ENCODE data around the gene ALK. TPM values are rescaled to one million over a fixed set of nuclear protein-coding genes. Genes with fewer than 3 reads are reported as not detected.

ALK gene
- total RNA-seq, 2 experiments from 2014 or later: not detected

- Mint-ChIP-seq H3K4me3 (no peak overlapping the region), H3K27me3 (peaks cover 46% of the 10 kb centered on the region), H3K9me3 (ENCODE audit: low read depth) (no peaks in the 10 kb centered on the region), H3K4me1 (peaks cover 3% of the 10 kb centered on the region), H3K27ac (no peak overlapping the region), H3K36me3 (no peaks in the 10 kb centered on the region)
- ATAC-seq (no peak), DNase-seq (peak; percentile 55)
- CTCF ChIA-PET: interaction anchor here (0.6 to 4.5 kb wide), 15 partner anchors 9 to 628 kb away, joined by 3 to 33 read pairs (median 4); no protein-coding TSS in a partner anchor
Measured at GRCh38 chr2:29923110-29923721, 1.8 kb upstream of the ALK start.

GRCh38 chr2:29922605-29923004 is 1.2 kb upstream of the ALK start:
- Mint-ChIP-seq H3K36me3 (no peaks in the 10 kb centered on the region), H3K9me3 (ENCODE audit: low read depth) (no peaks in the 10 kb centered on the region), H3K27ac (no peak overlapping the region), H3K4me3 (no peak overlapping the region), H3K27me3 (peaks cover 46% of the 10 kb centered on the region), H3K4me1 (peaks cover 3% of the 10 kb centered on the region)
- no peak for ATAC-seq
- DNase-seq: no peak
- CTCF ChIA-PET: interaction anchor here (0.8 to 4.5 kb wide), 6 partner anchors 9 to 628 kb away, joined by 4 to 33 read pairs (median 6); no protein-coding TSS in a partner anchor

- Mint-ChIP-seq H3K4me3 (no peak overlapping the region), H3K27me3 (peaks cover 48% of the 10 kb centered on the region), H3K36me3 (no peaks in the 10 kb centered on the region), H3K27ac (no peak overlapping the region), H3K4me1 (peaks cover 3% of the 10 kb centered on the region), H3K9me3 (ENCODE audit: low read depth) (no peaks in the 10 kb centered on the region)
- DNase-seq (no peak), ATAC-seq (peak; percentile 27)
- CTCF ChIA-PET: interaction anchor here (0.6 to 4.5 kb wide), 2 partner anchors 151 to 217 kb away, joined by 3 to 33 read pairs; no protein-coding TSS in a partner anchor
Measured at GRCh38 chr2:29920631-29921559, 491 bp downstream of the ALK start.

GRCh38 chr2:29920130-29920577 is 1.2 kb downstream of the ALK start:
- CTCF ChIA-PET: interaction anchor here (0.6 to 1.2 kb wide), 2 partner anchors 152 to 218 kb away, joined by 3 to 4 read pairs; no protein-coding TSS in a partner anchor
- H3K27me3 Mint-ChIP-seq: peaks cover 47% of the 10 kb centered on the region
- peaks cover 3% of the 10 kb centered on the region for H3K4me1 Mint-ChIP-seq
- no peak overlapping the region for H3K4me3 Mint-ChIP-seq
- no peaks in the 10 kb centered on the region for H3K9me3 Mint-ChIP-seq (ENCODE audit: low read depth)
- ATAC-seq (peak; percentile 35), DNase-seq (peak; percentile 63)
- H3K36me3 Mint-ChIP-seq: no peaks in the 10 kb centered on the region
- H3K27ac Mint-ChIP-seq: no peak overlapping the region

GRCh38 chr2:29918941-29919340 is 2.4 kb downstream of the ALK start:
- Mint-ChIP-seq H3K36me3 (no peaks in the 10 kb centered on the region), H3K4me1 (peaks cover 3% of the 10 kb centered on the region), H3K4me3 (no peak overlapping the region), H3K27me3 (peaks cover 45% of the 10 kb centered on the region), H3K9me3 (ENCODE audit: low read depth) (no peaks in the 10 kb centered on the region), H3K27ac (no peak overlapping the region)
- ATAC-seq (no peak), DNase-seq (no peak)
- CTCF ChIA-PET: no interaction called here

- Mint-ChIP-seq H3K27ac (no peak overlapping the region), H3K36me3 (no peaks in the 10 kb centered on the region), H3K4me1 (peaks cover 3% of the 10 kb centered on the region), H3K4me3 (no peak overlapping the region), H3K9me3 (ENCODE audit: low read depth) (no peaks in the 10 kb centered on the region), H3K27me3 (peaks cover 46% of the 10 kb centered on the region)
- DNase-seq: no peak
- CTCF ChIA-PET: no interaction called here
- ATAC-seq: no peak
Measured at GRCh38 chr2:29917781-29918180, 3.6 kb downstream of the ALK start.

GRCh38 chr2:29916571-29916970 is 4.8 kb downstream of the ALK start:
- H3K9me3 Mint-ChIP-seq (ENCODE audit: low read depth): no peaks in the 10 kb centered on the region
- DNase-seq (no peak), ATAC-seq (no peak)
- H3K4me1 Mint-ChIP-seq: peaks cover 3% of the 10 kb centered on the region
- CTCF ChIA-PET: no interaction called here
- H3K36me3 Mint-ChIP-seq: no peaks in the 10 kb centered on the region
- H3K27ac Mint-ChIP-seq: no peak overlapping the region
- no peak overlapping the region for H3K4me3 Mint-ChIP-seq
- peaks cover 36% of the 10 kb centered on the region for H3K27me3 Mint-ChIP-seq

- H3K9me3 Mint-ChIP-seq (ENCODE audit: low read depth): no peaks in the 10 kb centered on the region
- CTCF ChIA-PET: no interaction called here
- no peak for ATAC-seq
Measured at GRCh38 chr2:29910960-29911359, 10.4 kb downstream of the ALK start.

GRCh38 chr2:29910465-29910864 is 10.9 kb downstream of the ALK start:
- Mint-ChIP-seq H3K36me3 (no peaks in the 10 kb centered on the region), H3K4me3 (no peak overlapping the region), H3K27me3 (peaks cover 23% of the 10 kb centered on the region), H3K27ac (no peak overlapping the region), H3K9me3 (ENCODE audit: low read depth) (no peaks in the 10 kb centered on the region), H3K4me1 (no peaks in the 10 kb centered on the region)
- ATAC-seq (no peak), DNase-seq (no peak)
- CTCF ChIA-PET: interaction anchor here (1.2 kb wide), 1 partner anchor 13 kb away, joined by 4 read pairs; no protein-coding TSS in a partner anchor

More at GRCh38 chr2:29910960-29911359, 10.4 kb downstream of the ALK start:
- Mint-ChIP-seq H3K27ac (no peak overlapping the region), H3K36me3 (no peaks in the 10 kb centered on the region), H3K27me3 (peaks cover 20% of the 10 kb centered on the region), H3K4me3 (no peak overlapping the region), H3K4me1 (no peaks in the 10 kb centered on the region)
- no peak for DNase-seq

- Mint-ChIP-seq H3K27ac (no peak overlapping the region), H3K36me3 (no peaks in the 10 kb centered on the region), H3K4me3 (no peak overlapping the region), H3K27me3 (peaks cover 48% of the 10 kb centered on the region), H3K9me3 (ENCODE audit: low read depth) (no peaks in the 10 kb centered on the region), H3K4me1 (no peaks in the 10 kb centered on the region)
- CTCF ChIA-PET: no interaction called here
- DNase-seq (no peak), ATAC-seq (no peak)
Measured at GRCh38 chr2:29902356-29902755, 19.0 kb downstream of the ALK start.

- Mint-ChIP-seq H3K4me3 (no peak overlapping the region), H3K9me3 (ENCODE audit: low read depth) (no peaks in the 10 kb centered on the region), H3K27me3 (peaks cover 51% of the 10 kb centered on the region), H3K4me1 (no peaks in the 10 kb centered on the region), H3K27ac (no peak overlapping the region), H3K36me3 (no peaks in the 10 kb centered on the region)
- ATAC-seq (no peak), DNase-seq (no peak)
- CTCF ChIA-PET: interaction anchor here (0.6 kb wide), 1 partner anchor 528 kb away, joined by 3 read pairs; no protein-coding TSS in a partner anchor
Measured at GRCh38 chr2:29900971-29901633, 20.3 kb downstream of the ALK start.

GRCh38 chr2:29898999-29899398 is 22.4 kb downstream of the ALK start:
- Mint-ChIP-seq H3K36me3 (no peaks in the 10 kb centered on the region), H3K4me1 (no peaks in the 10 kb centered on the region), H3K27me3 (peaks cover 45% of the 10 kb centered on the region), H3K9me3 (ENCODE audit: low read depth) (no peaks in the 10 kb centered on the region), H3K27ac (no peak overlapping the region), H3K4me3 (no peak overlapping the region)
- no peak for DNase-seq
- CTCF ChIA-PET: no interaction called here
- no peak for ATAC-seq

All from activated CD8-positive, alpha-beta memory T cell treated with anti-CD3 and anti-CD28 coated beads, Interleukin-2, amount 10 ng/mL, durations not matched to agents 7 days and 5 days (primary cell).